Liver (tissue), 9 donors: Measurements from ENCODE around the gene EHD2. TPM values are rescaled to one million over a fixed set of nuclear protein-coding genes. Genes with fewer than 3 reads are reported as not detected.
"Not testable (repeated sequence)": the region's sequence is repeated elsewhere in the genome, so short reads cannot be mapped to it uniquely, and the experiment has no call there.

Experiments used
- DNase-seq: peaks from one replicate; pipeline ENCODE4 v3.0.0-alpha.2; 2017; ENCODE audit warnings: low spot score
- H3K27ac ChIP-seq, 2 donors: one replicate each; pipeline ENCODE4 v1.7.0; 2013; ENCODE audit warnings: inconsistent platforms in 2 of 2, low read length in 2 of 2, control low read depth in 1 of 2, low read depth in 1 of 2, mild to moderate bottlenecking in 1 of 2
- H3K27me3 ChIP-seq, 4 donors: one replicate each; pipeline versions ENCODE4 v1.6.1 to v1.7.0; 2013; ENCODE audit warnings: low read length in 3 of 4, inconsistent platforms in 1 of 4, mild to moderate bottlenecking in 1 of 4, moderate library complexity in 1 of 4; ENCODE audit not compliant: control insufficient read depth in 4 of 4, insufficient read depth in 4 of 4
- H3K36me3 ChIP-seq, 4 donors: one replicate each; pipeline versions ENCODE4 v1.6.1 to v1.7.0; 2013; ENCODE audit warnings: low read length in 3 of 4, mild to moderate bottlenecking in 3 of 4, low read depth in 1 of 4, moderate library complexity in 1 of 4; ENCODE audit not compliant: control insufficient read depth in 4 of 4, insufficient read depth in 3 of 4
- H3K4me1 ChIP-seq, 4 donors: one replicate each; pipeline versions ENCODE4 v1.6.1 to v1.7.0; 2013; ENCODE audit warnings: low read length in 3 of 4, mild to moderate bottlenecking in 3 of 4, moderate library complexity in 1 of 4; ENCODE audit not compliant: control insufficient read depth in 4 of 4, insufficient read depth in 4 of 4
- H3K4me3 ChIP-seq, 3 donors: one replicate each; pipeline versions ENCODE4 v1.6.1 to v1.7.0; 2013; ENCODE audit warnings: low read length in 3 of 3, control low read depth in 1 of 3, low read depth in 1 of 3, mild to moderate bottlenecking in 1 of 3
- H3K9ac ChIP-seq, 2 donors: one replicate each; pipeline ENCODE4 v1.7.0; 2013; ENCODE audit warnings: low read length in 2 of 2, mild to moderate bottlenecking in 2 of 2, moderate library complexity in 2 of 2, control low read depth in 1 of 2, low read depth in 1 of 2
- H3K9me3 ChIP-seq, 4 donors: one replicate each; pipeline versions ENCODE4 v1.6.1 to v1.7.0; 2013; ENCODE audit warnings: low read length in 3 of 4; ENCODE audit not compliant: control insufficient read depth in 4 of 4
- ATF3 ChIP-seq: IDR thresholded peaks from 2 replicates; pipeline ENCODE4 v1.6.1; 2016; ENCODE audit warnings: antibody characterized with exemption
- CTCF ChIP-seq: fragments of 150-350 bp; IDR thresholded peaks from 2 replicates; pipeline ENCODE4 v1.5.1; 2017; ENCODE audit warnings: improper control_type of control experiment, low read depth, low read length; ENCODE audit not compliant: missing input control
- EGR1 ChIP-seq, 2 donors: IDR thresholded peaks; 2 replicates each; pipeline ENCODE4 v1.6.1; 2016 to 2018; ENCODE audit warnings: antibody characterized with exemption in 2 of 2, low read depth in 2 of 2
- FOXA1 ChIP-seq: IDR thresholded peaks from 2 replicates; pipeline ENCODE4 v1.6.1; 2016; ENCODE audit warnings: antibody characterized with exemption
- FOXA2 ChIP-seq: IDR thresholded peaks from 2 replicates; pipeline ENCODE4 v1.6.1; 2016; ENCODE audit warnings: antibody characterized with exemption
- GABPA ChIP-seq, 2 donors: IDR thresholded peaks in 1 of 2; conservative IDR thresholded peaks in 1 of 2; 2 replicates each; pipeline ENCODE4 v1.6.1; 2016; ENCODE audit warnings: antibody characterized with exemption in 2 of 2, mild to moderate bottlenecking in 1 of 2, moderate library complexity in 1 of 2
- HNF4A ChIP-seq, 2 donors: conservative IDR thresholded peaks; 2 replicates each; pipeline ENCODE4 v1.6.1; 2016; ENCODE audit warnings: antibody characterized with exemption in 2 of 2, mild to moderate bottlenecking in 2 of 2
- HNF4G ChIP-seq: IDR thresholded peaks from 2 replicates; pipeline ENCODE4 v1.6.1; 2016; ENCODE audit warnings: antibody characterized with exemption
- JUND ChIP-seq, 2 donors: IDR thresholded peaks; 2 replicates each; pipeline ENCODE4 v1.6.1; 2016; ENCODE audit warnings: antibody characterized with exemption in 2 of 2
- MAX ChIP-seq: IDR thresholded peaks from 2 replicates; pipeline ENCODE4 v1.6.1; 2016; ENCODE audit warnings: antibody characterized with exemption
- NR2F2 ChIP-seq: IDR thresholded peaks from 2 replicates; pipeline ENCODE4 v1.6.1; 2016; ENCODE audit warnings: antibody characterized with exemption
- RAD21 ChIP-seq, 2 donors: IDR thresholded peaks; 2 replicates each; pipeline ENCODE4 v1.6.1; 2016; ENCODE audit warnings: antibody characterized with exemption in 2 of 2, mild to moderate bottlenecking in 2 of 2
- REST ChIP-seq: IDR thresholded peaks from 2 replicates; pipeline ENCODE4 v1.6.1; 2016; ENCODE audit warnings: antibody characterized with exemption, mild to moderate bottlenecking
- RXRA ChIP-seq, 2 donors: IDR thresholded peaks; 2 replicates each; pipeline ENCODE4 v1.6.1; 2017 to 2018; ENCODE audit warnings: antibody characterized with exemption in 2 of 2, mild to moderate bottlenecking in 1 of 2
- SP1 ChIP-seq: IDR thresholded peaks from 2 replicates; pipeline ENCODE4 v1.6.1; 2018; ENCODE audit warnings: antibody characterized with exemption, mild to moderate bottlenecking
- TAF1 ChIP-seq: conservative IDR thresholded peaks from 2 replicates; pipeline ENCODE4 v1.6.1; 2016; ENCODE audit warnings: antibody characterized with exemption, mild to moderate bottlenecking
- YY1 ChIP-seq: IDR thresholded peaks from 2 replicates; pipeline ENCODE4 v1.6.1; 2016; ENCODE audit warnings: antibody characterized with exemption, mild to moderate bottlenecking
- WGBS: extraction: QIAGEN DNeasy Blood & Tissue Kit; methylation state at CpG from one replicate; pipeline ENCODE4 v1.1.7; 2013; 5-methylcytosine and 5-hydroxymethylcytosine counted together
- polyA plus RNA-seq, 2 donors: library from polyadenylated mRNA; stranded (reverse) in 1 of 2; unstranded in 1 of 2; fragments of 200-250 nt in 1 of 2; fragments of >200 nt in 1 of 2; fragmentation: Nextera tagmentation in 1 of 2; extraction: Ambion mirVana in 1 of 2; gene quantifications; one replicate each; pipeline versions ENCODE4 v1.2.1 to v1.2.3, GENCODE V29; 2013 to 2015
- total RNA-seq, 2 donors: library from RNA; depleted of rRNA; stranded (reverse); fragments of >200 nt; gene quantifications; one replicate each; pipeline ENCODE4 v1.2.3, GENCODE V29; 2014
- TF ChIP-seq, protein P1 (sequence below): IDR thresholded peaks from 2 replicates; pipeline ENCODE4 v1.6.1; 2016; ENCODE audit warnings: antibody characterized with exemption
- donor health status: healthy.
- donor health status: healthy.
- donor health status: healthy.
- donor health status: healthy.
- donor health status: healthy.

Gene EHD2
- total and polyA plus RNA-seq, 4 donors: 3.2 to 7.9 (median 5.8) TPM

DNA sequence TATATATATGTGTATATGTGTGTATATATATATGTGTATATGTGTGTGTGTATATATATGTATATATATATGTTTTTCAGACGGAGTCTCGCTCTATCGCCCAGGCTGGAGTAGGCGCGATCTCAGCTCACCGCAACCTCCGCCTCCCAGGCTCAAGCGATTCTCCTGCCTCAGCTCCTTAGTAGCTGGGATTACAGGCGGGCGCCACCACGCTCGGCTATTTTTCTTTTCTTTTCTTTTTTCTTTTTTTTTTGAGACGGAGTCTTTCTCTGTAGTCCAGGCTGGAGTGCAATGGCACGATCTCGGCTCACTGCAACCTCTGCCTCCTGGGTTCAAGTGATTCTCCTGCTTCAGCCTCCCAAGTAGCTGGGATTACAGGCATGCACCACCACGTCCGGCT lies 32.9 kb downstream of the EHD2 start:
- not testable (repeated sequence) for DNase-seq, H3K27me3 ChIP-seq, H3K27ac ChIP-seq, H3K9me3 ChIP-seq, H3K9ac ChIP-seq
- Histone ChIP-seq H3K4me1 (peaks cover 5 to 20% (median 11%) of the 10 kb centered on the region in 4 donors), H3K36me3 (peaks cover 12 to 26% (median 17%) of the 10 kb centered on the region in 4 donors), H3K4me3 (peak overlapping the region in 2 of 3 donors; percentile 60 to 80)
- WGBS: 76% methylated on average over 17 of the region's 17 CpGs

- no peaks in the 10 kb centered on the region for H3K9me3 ChIP-seq
- no peaks in the 10 kb centered on the region for H3K27me3 ChIP-seq
- peaks cover 2 to 11% (median 7%) of the 10 kb centered on the region in 4 donors for H3K4me1 ChIP-seq
- WGBS: 87% methylated on average over 3 of the region's 3 CpGs
- no peak for DNase-seq
- H3K27ac ChIP-seq: no peak overlapping the region
- H3K36me3 ChIP-seq: peaks cover 26 to 55% (median 37%) of the 10 kb centered on the region in 4 donors
- no peak overlapping the region for H3K4me3 ChIP-seq
- TF ChIP-seq RAD21 (IDR thresholded peaks at IDR 0.05): no peak
- no peak for TF ChIP-seq JUND (IDR thresholded peaks at IDR 0.05)
- TF ChIP-seq GABPA (IDR thresholded peaks at IDR 0.05 in 1 of 2, conservative IDR thresholded peaks at IDR 0.05 in 1 of 2): no peak
- no peak for TF ChIP-seq SP1
- H3K9ac ChIP-seq: no peak overlapping the region
Measured at GRCh38 chr19:47749326-47749725, 36.1 kb downstream of the EHD2 start.

DNA sequence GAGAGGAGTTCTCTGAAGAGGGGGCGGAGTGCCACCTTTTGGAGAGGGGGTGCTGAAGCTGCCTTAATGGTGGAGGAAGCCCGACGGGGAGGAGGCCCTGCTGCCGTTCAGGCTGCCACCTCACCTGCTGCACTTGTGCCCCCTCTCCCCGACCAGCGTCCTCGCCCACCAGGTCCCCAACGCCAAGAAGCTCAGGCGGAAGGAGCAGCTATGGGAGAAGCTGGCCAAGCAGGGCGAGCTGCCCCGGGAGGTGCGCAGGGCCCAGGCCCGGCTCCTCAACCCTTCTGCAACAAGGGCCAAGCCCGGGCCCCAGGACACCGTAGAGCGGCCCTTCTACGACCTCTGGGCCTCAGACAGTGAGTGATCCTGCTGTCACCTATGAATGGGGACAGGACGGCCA lies 37.5 kb downstream of the EHD2 start:
- 95% methylated on average over 18 of the region's 18 CpGs for WGBS
- H3K9ac ChIP-seq: no peak overlapping the region
- peaks cover 34 to 65% (median 39%) of the 10 kb centered on the region in 4 donors for H3K36me3 ChIP-seq
- H3K9me3 ChIP-seq: no peaks in the 10 kb centered on the region
- TF ChIP-seq HNF4A (conservative IDR thresholded peaks at IDR 0.05) (no peak), NR2F2 (no peak), CTCF (no peak), TAF1 (no peak), HNF4G (no peak), JUND (IDR thresholded peaks at IDR 0.05) (no peak), RXRA (IDR thresholded peaks at IDR 0.05) (no peak), SP1 (no peak), REST (no peak), MAX (no peak), EGR1 (IDR thresholded peaks at IDR 0.05; ENCODE audit: low read depth in 2 of 2) (no peak), GABPA (IDR thresholded peaks at IDR 0.05 in 1 of 2, conservative IDR thresholded peaks at IDR 0.05 in 1 of 2) (no peak), ATF3 (no peak), YY1 (no peak), FOXA1 (no peak), RAD21 (IDR thresholded peaks at IDR 0.05) (no peak), FOXA2 (no peak)
- TF ChIP-seq, protein P1, sequence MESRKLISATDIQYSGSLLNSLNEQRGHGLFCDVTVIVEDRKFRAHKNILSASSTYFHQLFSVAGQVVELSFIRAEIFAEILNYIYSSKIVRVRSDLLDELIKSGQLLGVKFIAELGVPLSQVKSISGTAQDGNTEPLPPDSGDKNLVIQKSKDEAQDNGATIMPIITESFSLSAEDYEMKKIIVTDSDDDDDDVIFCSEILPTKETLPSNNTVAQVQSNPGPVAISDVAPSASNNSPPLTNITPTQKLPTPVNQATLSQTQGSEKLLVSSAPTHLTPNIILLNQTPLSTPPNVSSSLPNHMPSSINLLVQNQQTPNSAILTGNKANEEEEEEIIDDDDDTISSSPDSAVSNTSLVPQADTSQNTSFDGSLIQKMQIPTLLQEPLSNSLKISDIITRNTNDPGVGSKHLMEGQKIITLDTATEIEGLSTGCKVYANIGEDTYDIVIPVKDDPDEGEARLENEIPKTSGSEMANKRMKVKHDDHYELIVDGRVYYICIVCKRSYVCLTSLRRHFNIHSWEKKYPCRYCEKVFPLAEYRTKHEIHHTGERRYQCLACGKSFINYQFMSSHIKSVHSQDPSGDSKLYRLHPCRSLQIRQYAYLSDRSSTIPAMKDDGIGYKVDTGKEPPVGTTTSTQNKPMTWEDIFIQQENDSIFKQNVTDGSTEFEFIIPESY: no peak
- H3K4me3 ChIP-seq: no peak overlapping the region
- H3K27me3 ChIP-seq: no peaks in the 10 kb centered on the region
- H3K4me1 ChIP-seq: peaks cover 2 to 14% (median 9%) of the 10 kb centered on the region in 4 donors
- no peak for DNase-seq
- H3K27ac ChIP-seq: no peak overlapping the region
